ENCODE measurements around the gene RIC8B. TPM values are rescaled to one million over a fixed set of nuclear protein-coding genes. Genes with fewer than 3 reads are reported as not detected.

Gene RIC8B
- total and polyA plus RNA-seq, 12 donors, result 6.6 to 32.1 (median 22.3) TPM

- Histone ChIP-seq H3K27ac (peak overlapping the region in 6 of 10 donors; percentile 9 to 78 (median 65)), H3K4me1 (peaks cover 9 to 59% (median 41%) of the 10 kb centered on the region in 9 donors), H3K27me3 (no peaks in the 10 kb centered on the region), H3K4me3 (no peak overlapping the region), H3K9me3 (no peaks in the 10 kb centered on the region), H3K36me3 (peaks cover 0 to 18% (median 4%) of the 10 kb centered on the region in 9 donors)
- WGBS, 2 donors, result 50 to 54% methylated on average over 1 of the region's 1 CpG
- intact Hi-C loops (cut with DNase I), result loop anchor here in 2 of 10 donors (5.0 kb wide), 2 partner anchors 67 to 452 kb away; partner anchors contain the start of gene RIC8B (in 1 of the 2)
- TF ChIP-seq, protein P1, sequence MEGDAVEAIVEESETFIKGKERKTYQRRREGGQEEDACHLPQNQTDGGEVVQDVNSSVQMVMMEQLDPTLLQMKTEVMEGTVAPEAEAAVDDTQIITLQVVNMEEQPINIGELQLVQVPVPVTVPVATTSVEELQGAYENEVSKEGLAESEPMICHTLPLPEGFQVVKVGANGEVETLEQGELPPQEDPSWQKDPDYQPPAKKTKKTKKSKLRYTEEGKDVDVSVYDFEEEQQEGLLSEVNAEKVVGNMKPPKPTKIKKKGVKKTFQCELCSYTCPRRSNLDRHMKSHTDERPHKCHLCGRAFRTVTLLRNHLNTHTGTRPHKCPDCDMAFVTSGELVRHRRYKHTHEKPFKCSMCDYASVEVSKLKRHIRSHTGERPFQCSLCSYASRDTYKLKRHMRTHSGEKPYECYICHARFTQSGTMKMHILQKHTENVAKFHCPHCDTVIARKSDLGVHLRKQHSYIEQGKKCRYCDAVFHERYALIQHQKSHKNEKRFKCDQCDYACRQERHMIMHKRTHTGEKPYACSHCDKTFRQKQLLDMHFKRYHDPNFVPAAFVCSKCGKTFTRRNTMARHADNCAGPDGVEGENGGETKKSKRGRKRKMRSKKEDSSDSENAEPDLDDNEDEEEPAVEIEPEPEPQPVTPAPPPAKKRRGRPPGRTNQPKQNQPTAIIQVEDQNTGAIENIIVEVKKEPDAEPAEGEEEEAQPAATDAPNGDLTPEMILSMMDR (IDR thresholded peaks at IDR 0.05), result no peak
- ATAC-seq (no peak), DNase-seq (no peak)
Measured at GRCh38 chr12:106839333-106839732, 64.9 kb downstream of the RIC8B start.

- H3K4me1 ChIP-seq, result peaks cover 9 to 59% (median 41%) of the 10 kb centered on the region in 9 donors
- H3K27me3 ChIP-seq, result no peaks in the 10 kb centered on the region
- no peak for DNase-seq
- H3K27ac ChIP-seq, result peak overlapping the region in 8 of 10 donors; percentile 9 to 78 (median 50)
- WGBS, 2 donors, result 16 to 23% methylated on average over 1 of the region's 1 CpG
- peak in 6 of 8 donors; percentile 42 to 67 (median 52) for ATAC-seq
- H3K4me3 ChIP-seq, result no peak overlapping the region
- intact Hi-C loops (cut with DNase I), result loop anchor here in 5 of 10 donors (2.0 to 10.0 kb wide), 6 partner anchors 73 to 455 kb away; no protein-coding TSS in a partner anchor
- H3K9me3 ChIP-seq, result no peaks in the 10 kb centered on the region
- H3K36me3 ChIP-seq, result peaks cover 0 to 28% (median 4%) of the 10 kb centered on the region in 9 donors
- TF ChIP-seq, protein P1 (IDR thresholded peaks at IDR 0.05), result no peak
Measured at GRCh38 chr12:106840243-106840642, 65.8 kb downstream of the RIC8B start.

DNA sequence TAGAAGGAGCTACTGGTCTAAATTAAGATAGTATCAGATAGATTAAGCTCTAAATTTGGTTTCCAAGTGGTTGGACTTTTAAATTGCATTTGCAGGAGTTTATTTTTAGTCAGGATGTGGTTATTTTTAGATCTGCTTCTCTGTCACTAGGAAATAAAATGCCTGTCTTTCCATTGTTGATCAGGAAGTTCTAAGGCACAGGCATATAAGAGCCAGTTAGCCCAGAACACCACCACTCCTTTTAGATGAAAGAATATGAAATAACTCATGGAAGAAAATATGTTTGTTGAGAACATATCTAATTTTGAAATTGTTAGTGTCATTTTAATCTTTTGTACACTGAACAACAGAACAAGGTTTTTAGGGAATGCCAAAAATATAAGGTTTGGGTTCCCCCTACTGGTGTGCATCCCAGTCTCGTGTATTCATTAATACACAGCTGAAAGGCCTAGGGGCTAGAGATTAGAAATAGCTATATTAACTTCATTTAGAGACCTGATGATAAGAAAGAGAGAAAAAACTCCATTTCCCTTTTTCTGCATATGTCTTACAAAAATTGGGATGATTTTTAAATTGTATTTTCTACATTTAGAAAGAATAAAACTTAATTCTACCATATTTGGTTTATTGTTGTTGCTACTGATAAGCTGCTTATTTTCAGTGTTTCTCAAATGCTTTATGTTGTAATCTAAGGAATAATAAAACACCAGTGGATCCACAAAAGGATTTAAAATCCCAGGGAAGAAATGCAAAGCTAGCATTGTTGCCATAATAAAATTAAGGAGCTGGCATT is 67.2 kb downstream of the RIC8B start:
- H3K9me3 ChIP-seq, result no peaks in the 10 kb centered on the region
- peaks cover 0 to 41% (median 4%) of the 10 kb centered on the region in 9 donors for H3K36me3 ChIP-seq
- peak overlapping the region in 9 of 10 donors; percentile 1 to 78 (median 54) for H3K27ac ChIP-seq
- ATAC-seq (peak; percentile 78 to 91 (median 87)), DNase-seq (peak in 1 of 2 donors; percentile 55)
- WGBS, 2 donors, result 0 to 7% methylated on average over 1 of the region's 1 CpG
- intact Hi-C loops (cut with DNase I), result loop anchor here in 5 of 10 donors (1.0 to 10.0 kb wide), 7 partner anchors 67 to 457 kb away; partner anchors contain the start of gene RIC8B (in 1 of the 5)
- peaks cover 9 to 50% (median 40%) of the 10 kb centered on the region in 9 donors for H3K4me1 ChIP-seq
- H3K4me3 ChIP-seq, result peak overlapping the region in 2 of 10 donors; percentile 6 to 18
- H3K27me3 ChIP-seq, result no peaks in the 10 kb centered on the region
- TF ChIP-seq, protein P1 (IDR thresholded peaks at IDR 0.05), result peak; percentile 29 to 82 (median 61)

GRCh38 chr12:106845902-106846301 is 71.4 kb downstream of the RIC8B start:
- TF ChIP-seq, protein P1 (IDR thresholded peaks at IDR 0.05), result no peak
- ATAC-seq (no peak), DNase-seq (no peak)
- Histone ChIP-seq H3K4me1 (peaks cover 0 to 19% (median 13%) of the 10 kb centered on the region in 9 donors), H3K4me3 (no peak overlapping the region), H3K9me3 (no peaks in the 10 kb centered on the region), H3K36me3 (peaks cover 0 to 78% (median 4%) of the 10 kb centered on the region in 9 donors), H3K27me3 (no peaks in the 10 kb centered on the region), H3K27ac (no peak overlapping the region)
- 91 to 95% methylated on average over 4 of the region's 4 CpGs for WGBS, 2 donors
- intact Hi-C loops (cut with DNase I), result loop anchor here in 3 of 10 donors (10.0 kb wide), 2 partner anchors 161 to 461 kb away; no protein-coding TSS in a partner anchor
